IPS-18c (cell line): ENCODE measurements around the gene GALP.
"Not testable (repeated sequence)": the region's sequence is repeated elsewhere in the genome, so short reads cannot be mapped to it uniquely, and the experiment has no call there.

Experiments
- H3K4me3 ChIP-seq: 2 replicates; pipeline ENCODE4 v1.7.0; 2013; ENCODE audit warnings: low read depth, mild to moderate bottlenecking, low read length, moderate library complexity; ENCODE audit not compliant: insufficient read depth
- H3K9me3 ChIP-seq: one replicate; pipeline ENCODE4 v1.6.1; 2013; ENCODE audit warnings: mild to moderate bottlenecking, low read length, moderate library complexity; ENCODE audit not compliant: control insufficient read depth, insufficient read depth

The GALP gene

DNA sequence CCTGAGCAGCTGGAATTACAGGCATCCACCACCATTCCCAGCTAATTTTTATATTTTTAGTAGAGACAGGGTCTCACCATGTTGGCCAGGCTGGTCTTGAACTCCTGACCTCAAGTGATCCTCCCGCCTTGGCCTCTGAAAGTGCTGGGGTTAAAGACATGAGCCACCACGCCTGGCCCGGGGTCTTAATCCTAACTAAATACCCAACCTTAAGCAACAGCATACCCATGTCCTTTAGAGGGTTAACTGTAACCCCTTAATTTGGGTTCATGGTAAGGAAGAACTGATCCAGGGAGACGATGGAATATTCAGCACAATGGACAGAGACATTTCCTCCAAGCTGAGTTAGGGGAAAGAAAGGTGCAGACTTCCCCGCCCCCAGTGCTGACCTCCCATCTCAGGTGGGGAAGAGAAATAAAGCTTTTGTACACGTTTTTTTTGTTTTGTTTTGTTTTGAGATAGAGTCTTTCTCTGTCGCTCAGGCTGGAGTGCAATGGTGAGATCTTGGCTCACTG, 8.7 kb upstream of the GALP start:
- Histone ChIP-seq H3K9me3 (no peaks in the 10 kb centered on the region), H3K4me3 (no peak overlapping the region)

DNA sequence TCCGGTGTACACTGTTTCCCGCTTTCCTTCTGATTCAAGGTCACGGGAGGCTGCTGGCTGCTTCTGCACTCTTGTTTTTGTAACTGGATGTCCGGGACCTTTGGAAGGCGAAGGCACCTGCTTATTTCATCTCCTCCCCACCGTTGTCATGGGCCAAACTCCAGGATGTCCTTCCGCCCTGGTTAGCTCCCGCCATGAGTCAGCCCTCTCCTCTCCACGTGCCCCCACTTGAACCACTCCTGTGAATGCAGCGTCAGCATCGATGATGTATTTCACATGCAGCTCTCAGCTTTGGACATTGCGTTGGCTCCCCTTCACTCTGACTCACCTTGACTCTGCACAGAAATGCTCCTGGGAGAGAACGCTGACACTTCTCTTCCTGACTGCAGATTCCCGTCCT, 5.5 kb upstream of the GALP start:
- no peaks in the 10 kb centered on the region for H3K9me3 ChIP-seq
- H3K4me3 ChIP-seq = no peak overlapping the region

- H3K4me3 ChIP-seq = no peak overlapping the region
- H3K9me3 ChIP-seq = no peaks in the 10 kb centered on the region
These were observed 1.7 kb upstream of the GALP start for GRCh38 chr19:56174086-56174485.

DNA sequence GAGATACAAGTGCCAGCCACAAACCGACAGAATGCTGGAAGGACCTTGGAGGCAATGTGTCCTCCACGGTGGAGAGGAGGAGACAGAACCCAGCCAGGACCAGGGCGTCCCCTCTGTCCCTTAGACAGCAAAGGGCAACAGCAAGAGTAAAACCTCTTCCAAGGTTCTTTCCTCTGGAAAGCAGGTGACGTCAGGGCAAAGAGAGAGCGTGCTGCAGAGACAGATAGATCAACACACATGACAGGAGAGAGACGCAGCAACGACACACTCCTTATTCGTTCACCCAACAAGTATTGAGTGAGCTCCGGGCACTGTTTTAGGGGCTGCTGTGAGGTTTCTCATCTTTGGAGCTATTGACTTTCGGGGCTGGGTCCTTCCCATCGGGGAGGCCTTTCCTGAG, 1.3 kb upstream of the GALP start:
- no peak overlapping the region for H3K4me3 ChIP-seq
- no peaks in the 10 kb centered on the region for H3K9me3 ChIP-seq

DNA sequence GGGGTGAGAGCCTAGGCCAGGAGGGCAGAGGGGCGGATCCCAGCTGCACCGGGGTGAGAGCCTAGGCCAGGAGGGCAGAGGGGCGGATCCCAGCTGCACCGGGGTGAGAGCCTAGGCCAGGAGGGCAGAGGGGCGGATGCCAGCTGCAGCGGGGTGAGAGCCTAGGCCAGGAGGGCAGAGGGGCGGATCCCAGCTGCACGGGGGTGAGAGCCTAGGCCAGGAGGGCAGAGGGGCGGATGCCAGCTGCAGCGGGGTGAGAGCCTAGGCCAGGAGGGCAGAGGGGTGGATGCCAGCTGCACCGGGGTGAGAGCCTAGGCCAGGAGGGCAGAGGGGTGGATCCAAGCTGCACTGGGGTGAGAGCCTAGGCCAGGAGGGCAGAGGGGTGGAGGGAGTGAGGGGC, 502 bp downstream of the GALP start:
- not testable (repeated sequence) for H3K9me3 ChIP-seq, H3K4me3 ChIP-seq

GRCh38 chr19:56176881-56177280, 1.1 kb downstream of the GALP start:
- no peak overlapping the region for H3K4me3 ChIP-seq
- no peaks in the 10 kb centered on the region for H3K9me3 ChIP-seq

GRCh38 chr19:56177564-56178243, 1.9 kb downstream of the GALP start:
- no peaks in the 10 kb centered on the region for H3K9me3 ChIP-seq
- H3K4me3 ChIP-seq = no peak overlapping the region

DNA sequence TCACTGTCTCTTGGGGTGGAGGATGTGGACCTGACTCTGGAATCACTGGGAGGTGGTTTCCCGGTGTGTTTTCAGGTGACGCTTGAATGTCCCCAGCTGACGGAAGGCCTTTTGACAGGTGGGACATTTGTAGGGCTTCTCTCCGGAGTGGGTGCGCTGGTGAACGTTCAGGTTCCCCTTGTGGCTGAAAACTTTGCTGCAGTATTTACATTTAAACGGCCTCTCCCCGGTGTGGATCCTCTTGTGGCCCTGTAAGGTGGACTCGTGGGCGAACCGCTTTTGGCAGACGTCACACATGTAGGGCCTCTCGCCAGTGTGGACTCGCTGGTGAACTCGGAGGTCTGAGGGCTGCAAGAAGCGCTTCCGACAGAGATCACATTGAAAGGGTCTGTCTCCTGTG, 14.0 kb downstream of the GALP start:
- H3K9me3 ChIP-seq = no peaks in the 10 kb centered on the region
- H3K4me3 ChIP-seq = no peak overlapping the region

GRCh38 chr19:56191115-56191514, 15.3 kb downstream of the GALP start:
- no peaks in the 10 kb centered on the region for H3K9me3 ChIP-seq
- no peak overlapping the region for H3K4me3 ChIP-seq

GRCh38 chr19:56191711-56192110, 15.9 kb downstream of the GALP start:
- Histone ChIP-seq H3K4me3 (no peak overlapping the region), H3K9me3 (no peaks in the 10 kb centered on the region)

- Histone ChIP-seq H3K9me3 (no peaks in the 10 kb centered on the region), H3K4me3 (no peak overlapping the region)
These were observed 18.3 kb downstream of the GALP start for GRCh38 chr19:56193981-56194640.

GRCh38 chr19:56197646-56198045, 21.8 kb downstream of the GALP start, which contains the start of gene ZSCAN5B:
ZSCAN5B (minus strand) TSS chr19:56197783; CDS start chr19:56193052, 4,731 bp downstream.
- H3K9me3 ChIP-seq, H3K4me3 ChIP-seq: not testable (repeated sequence)

GRCh38 chr19:56199687-56200086, 23.9 kb downstream of the GALP start:
- H3K4me3 ChIP-seq = no peak overlapping the region
- H3K9me3 ChIP-seq = no peaks in the 10 kb centered on the region

- H3K4me3 ChIP-seq = no peak within 1 kb of the TSS
- H3K9me3 ChIP-seq = no peaks in the 10 kb centered on the region
These were observed 26.2 kb downstream of the GALP start, which contains the start of gene ZSCAN5C for GRCh38 chr19:56201973-56202372. ZSCAN5C (plus strand) TSS chr19:56202273; CDS start chr19:56205914, 3,641 bp downstream.

- not testable (repeated sequence) for H3K4me3 ChIP-seq
These were observed 31.8 kb downstream of the GALP start for GRCh38 chr19:56207581-56207980.

GRCh38 chr19:56209091-56209490, 33.3 kb downstream of the GALP start:
- no peaks in the 10 kb centered on the region for H3K9me3 ChIP-seq

More at GRCh38 chr19:56207581-56207980, 31.8 kb downstream of the GALP start:
- not testable (repeated sequence) for H3K9me3 ChIP-seq

DNA sequence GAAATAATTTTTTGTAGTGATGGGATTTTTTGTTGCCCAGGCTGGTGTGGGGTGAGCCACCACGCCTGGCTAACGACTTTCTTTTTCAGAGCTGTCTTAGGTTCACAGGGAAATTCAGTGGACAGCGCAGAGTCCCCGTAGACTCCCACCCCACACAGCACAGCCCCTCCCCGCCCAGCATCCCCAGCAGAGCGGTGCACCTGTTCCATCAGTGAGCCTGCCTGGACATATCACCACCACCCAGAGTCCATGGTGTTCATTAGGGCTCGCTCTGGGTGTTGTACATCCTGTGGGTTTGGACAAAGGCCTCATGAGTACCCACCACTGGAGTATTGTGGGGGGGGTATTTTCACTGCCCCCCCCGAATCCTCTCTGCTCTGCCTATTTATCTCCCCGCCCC, 34.2 kb downstream of the GALP start:
- not testable (repeated sequence) for H3K9me3 ChIP-seq, H3K4me3 ChIP-seq

More at GRCh38 chr19:56209091-56209490, 33.3 kb downstream of the GALP start:
- no peak overlapping the region for H3K4me3 ChIP-seq

DNA sequence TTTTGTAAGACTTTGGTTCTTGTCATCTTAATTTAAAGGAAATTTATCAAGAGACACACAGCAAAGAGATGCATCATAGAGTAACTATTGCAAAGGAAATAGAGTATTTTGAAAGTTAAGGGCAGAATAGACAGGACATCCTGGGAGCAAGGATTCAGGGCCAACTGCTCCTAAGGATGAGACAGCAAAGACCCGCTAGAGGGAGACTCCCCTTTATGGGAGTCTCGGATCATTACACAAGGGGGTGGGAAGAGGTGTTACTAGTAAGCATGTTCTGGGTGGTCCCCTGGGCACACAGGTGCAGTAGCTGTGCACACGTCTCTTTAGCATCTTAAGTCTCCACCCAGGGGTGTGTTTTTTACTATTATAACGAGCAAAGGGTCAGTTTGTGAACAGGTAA, 35.9 kb downstream of the GALP start:
- Histone ChIP-seq H3K9me3 (no peaks in the 10 kb centered on the region), H3K4me3 (no peak overlapping the region)
